Measurements from ENCODE around the gene MAST1. TPM values are rescaled to one million over a fixed set of nuclear protein-coding genes. Genes with fewer than 3 reads are reported as not detected.
"Not testable (repeated sequence)": the region's sequence is repeated elsewhere in the genome, so short reads cannot be mapped to it uniquely, and the experiment has no call there.

The MAST1 gene
- total RNA-seq, 2 donors from 2014 or later: 0.31 TPM; not detected in 1

DNA sequence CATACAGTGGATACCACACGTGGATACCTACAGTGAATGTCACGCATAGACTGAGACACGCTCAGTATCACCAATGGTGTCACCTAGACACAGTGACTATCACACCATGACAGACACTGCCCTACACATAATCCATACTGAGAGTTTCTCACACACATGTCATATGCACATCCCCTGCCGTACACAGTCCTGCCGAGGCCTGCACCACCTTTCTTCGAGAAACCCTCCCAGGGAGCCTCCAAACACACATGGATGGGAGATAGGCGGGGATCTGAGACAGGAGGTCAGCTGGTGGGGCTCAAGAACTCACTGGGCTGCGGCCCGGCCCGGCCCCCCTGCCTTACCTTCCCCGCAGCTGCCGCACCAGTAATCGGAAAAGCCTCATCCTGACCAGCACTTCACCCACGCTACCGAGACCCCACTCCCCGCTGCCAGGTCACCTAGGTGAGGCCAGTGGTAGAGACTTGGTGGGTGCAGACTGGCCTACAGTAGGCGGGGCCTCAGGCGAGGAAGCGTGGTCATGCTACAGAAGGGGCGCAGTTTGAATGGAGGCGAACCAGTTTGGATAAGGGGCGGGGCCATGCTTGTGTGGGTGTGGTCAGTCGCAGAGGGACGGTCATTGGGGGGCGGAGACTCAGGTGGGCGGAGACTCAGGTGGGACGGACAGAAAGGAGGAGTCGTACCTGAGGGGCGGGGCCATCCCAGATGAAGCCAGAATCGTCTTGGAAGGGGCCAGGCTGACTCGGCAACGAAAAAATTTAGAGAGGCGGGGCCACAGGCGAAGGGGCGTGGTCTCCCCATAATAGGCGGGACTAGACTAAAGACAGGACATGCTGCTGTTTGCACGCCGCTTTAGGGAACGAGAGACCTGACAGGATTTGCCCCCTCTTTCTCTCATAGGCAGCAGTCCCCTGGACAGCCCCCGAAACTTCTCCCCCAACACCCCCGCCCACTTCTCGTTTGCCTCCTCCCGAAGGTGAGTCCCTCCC, 2.1 kb downstream of the MAST1 start:
- Mint-ChIP-seq H3K9me3 (no peaks in the 10 kb centered on the region), H3K36me3 (peaks cover 10% of the 10 kb centered on the region), H3K27ac (no peak overlapping the region), H3K4me3 (no peak overlapping the region), H3K27me3 (peaks cover 47 to 65% of the 10 kb centered on the region in 2 donors), H3K4me1 (ENCODE audit: low read depth in 2 of 2) (peaks cover 14 to 23% of the 10 kb centered on the region in 2 donors)
- ATAC-seq (peak; percentile 41 to 68), DNase-seq (ENCODE audit: low spot score) (no peak)

DNA sequence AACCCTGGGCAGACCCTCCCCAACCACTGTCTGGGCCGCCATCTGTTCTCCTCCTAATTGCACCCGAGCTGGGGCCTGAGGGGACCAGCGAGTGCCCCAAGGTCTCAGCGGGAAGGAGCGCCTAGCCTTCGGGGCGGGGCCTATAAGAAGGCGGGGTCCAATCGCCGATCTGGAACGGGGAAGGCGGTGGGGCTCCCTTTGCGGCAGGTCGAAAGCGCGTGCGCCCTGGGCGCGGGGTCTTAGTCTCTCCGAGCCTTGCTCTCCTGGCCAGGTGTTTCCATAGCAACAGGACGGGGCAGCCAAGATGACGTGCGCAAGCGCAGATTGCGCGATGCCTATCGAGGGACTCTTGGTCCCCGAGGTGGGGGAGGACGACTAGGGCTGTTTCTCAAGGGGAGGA, 2.8 kb downstream of the MAST1 start:
- H3K36me3 Mint-ChIP-seq: peaks cover 10% of the 10 kb centered on the region

DNA sequence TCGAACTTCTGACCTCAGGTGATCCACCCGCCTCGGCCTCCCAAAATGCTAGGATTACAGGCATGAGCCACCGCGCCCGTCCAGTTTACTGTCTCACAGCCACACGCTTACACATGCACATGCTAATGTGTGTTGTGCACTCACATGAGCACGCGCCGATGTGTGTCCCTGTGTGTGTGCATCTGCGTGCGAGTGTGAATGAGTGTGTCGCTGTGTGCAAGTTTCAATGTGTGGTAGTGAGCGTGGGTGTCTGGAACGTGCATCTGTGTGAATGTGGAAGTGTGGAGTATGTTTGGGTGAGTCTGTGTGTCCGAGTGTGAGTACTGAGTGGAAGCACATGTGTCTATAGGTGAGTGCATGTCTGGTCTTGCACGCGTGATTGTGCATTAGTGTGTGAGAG, 4.2 kb downstream of the MAST1 start:
- Mint-ChIP-seq H3K4me3 (no peak overlapping the region), H3K27me3 (peaks cover 39 to 62% of the 10 kb centered on the region in 2 donors), H3K27ac (no peak overlapping the region), H3K36me3 (peaks cover 10% of the 10 kb centered on the region), H3K9me3 (no peaks in the 10 kb centered on the region), H3K4me1 (ENCODE audit: low read depth in 2 of 2) (peaks cover 17 to 23% of the 10 kb centered on the region in 2 donors)
- ATAC-seq (no peak), DNase-seq (ENCODE audit: low spot score) (no peak)

More for the DNA sequence above, 2.8 kb downstream of the MAST1 start:
- peak overlapping the region; percentile 50 for H3K4me3 Mint-ChIP-seq
- no peak overlapping the region for H3K27ac Mint-ChIP-seq
- no peaks in the 10 kb centered on the region for H3K9me3 Mint-ChIP-seq
- no peak for DNase-seq (ENCODE audit: low spot score)
- peaks cover 14 to 23% of the 10 kb centered on the region in 2 donors for H3K4me1 Mint-ChIP-seq (ENCODE audit: low read depth in 2 of 2)
- H3K27me3 Mint-ChIP-seq: peaks cover 47 to 68% of the 10 kb centered on the region in 2 donors
- peak; percentile 7 to 29 for ATAC-seq

DNA sequence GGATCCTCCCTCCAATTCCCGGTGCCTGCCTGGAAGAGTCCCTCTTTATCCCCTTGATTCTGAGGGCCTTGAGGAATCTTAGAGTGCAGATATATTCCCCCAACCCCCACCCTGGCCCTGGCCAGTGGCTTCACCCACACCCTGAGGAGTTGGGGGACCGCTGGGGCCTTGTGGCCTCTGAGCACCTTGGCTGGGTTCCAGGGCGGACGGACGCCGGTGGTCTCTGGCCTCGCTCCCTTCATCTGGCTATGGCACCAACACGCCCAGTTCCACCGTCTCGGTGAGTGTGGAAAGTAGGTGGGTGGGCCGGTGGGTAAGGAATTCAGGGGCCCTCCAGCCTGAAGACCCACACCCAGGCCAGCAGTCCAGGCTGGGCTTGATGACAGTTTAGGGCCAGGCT, 5.0 kb downstream of the MAST1 start:
- DNase-seq (ENCODE audit: low spot score) (no peak), ATAC-seq (no peak)
- Mint-ChIP-seq H3K36me3 (peaks cover 10% of the 10 kb centered on the region), H3K27me3 (peaks cover 37 to 57% of the 10 kb centered on the region in 2 donors), H3K27ac (no peak overlapping the region), H3K4me3 (no peak overlapping the region), H3K4me1 (ENCODE audit: low read depth in 2 of 2) (peaks cover 21 to 23% of the 10 kb centered on the region in 2 donors), H3K9me3 (no peaks in the 10 kb centered on the region)

DNA sequence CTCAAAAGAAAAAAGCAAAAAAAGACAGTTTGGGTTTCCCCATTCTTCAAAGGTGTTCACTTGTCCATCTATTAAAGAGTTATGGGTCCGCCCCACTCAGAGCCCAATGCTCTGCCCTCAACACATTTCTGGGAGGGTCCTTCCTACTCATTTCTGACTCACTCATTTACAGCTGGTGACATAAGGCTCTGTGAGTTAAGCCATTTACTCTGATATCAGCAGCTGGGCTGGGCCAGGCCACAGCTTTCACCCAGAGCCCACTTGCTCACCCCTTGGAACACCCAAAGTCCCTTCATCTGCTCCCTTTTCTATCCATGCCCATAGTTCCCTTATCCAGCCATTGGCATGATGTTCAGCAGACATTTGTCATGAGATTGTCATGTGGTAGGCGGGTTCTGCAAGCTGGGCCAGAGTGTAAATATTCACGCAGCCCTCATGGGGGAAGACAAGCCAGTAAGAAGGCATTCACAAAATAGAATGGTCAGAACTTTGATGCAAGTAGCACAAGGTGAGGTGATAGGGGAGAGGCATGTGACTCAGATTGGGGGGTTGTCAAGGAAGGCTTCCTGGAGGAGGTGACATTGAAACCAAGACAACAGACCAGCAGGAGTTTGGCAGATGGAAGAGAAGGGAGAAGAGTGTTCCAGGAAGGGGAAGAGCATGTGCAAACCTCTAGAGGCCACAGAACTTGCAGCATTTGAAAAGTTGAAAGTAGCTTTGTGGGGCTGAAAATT, 5.9 kb downstream of the MAST1 start:
- Mint-ChIP-seq H3K4me1 (ENCODE audit: low read depth in 2 of 2) (peaks cover 19 to 21% of the 10 kb centered on the region in 2 donors), H3K27me3 (peaks cover 37 to 53% of the 10 kb centered on the region in 2 donors), H3K9me3 (no peaks in the 10 kb centered on the region), H3K27ac (no peak overlapping the region), H3K36me3 (peaks cover 9% of the 10 kb centered on the region), H3K4me3 (no peak overlapping the region)
- ATAC-seq (no peak), DNase-seq (ENCODE audit: low spot score) (no peak)

DNA sequence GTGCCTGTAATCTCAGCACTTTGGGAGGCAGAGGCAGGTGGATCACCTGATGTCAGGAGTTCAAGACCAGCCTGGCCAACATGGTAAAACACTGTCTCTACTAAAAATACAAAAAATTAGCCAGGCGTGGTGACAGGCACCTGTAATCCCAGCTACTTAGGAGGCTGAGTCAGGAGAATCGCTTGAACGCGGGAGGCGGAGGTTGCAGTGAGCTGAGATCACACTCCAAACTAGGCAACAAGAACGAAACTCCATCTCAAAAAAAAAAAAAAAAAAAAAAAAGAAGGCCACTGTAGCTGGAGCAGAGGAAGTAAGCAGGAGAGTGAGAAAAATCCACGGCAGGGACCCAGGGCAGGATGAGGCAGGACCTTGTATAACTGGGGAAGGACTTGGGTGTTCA, 8.3 kb downstream of the MAST1 start:
- not testable (repeated sequence) for DNase-seq (ENCODE audit: low spot score); H3K4me3 Mint-ChIP-seq; ATAC-seq; H3K36me3 Mint-ChIP-seq; H3K27ac Mint-ChIP-seq; H3K4me1 Mint-ChIP-seq (ENCODE audit: low read depth in 2 of 2); H3K9me3 Mint-ChIP-seq
- H3K27me3 Mint-ChIP-seq: peaks cover 20 to 30% of the 10 kb centered on the region in 2 donors

DNA sequence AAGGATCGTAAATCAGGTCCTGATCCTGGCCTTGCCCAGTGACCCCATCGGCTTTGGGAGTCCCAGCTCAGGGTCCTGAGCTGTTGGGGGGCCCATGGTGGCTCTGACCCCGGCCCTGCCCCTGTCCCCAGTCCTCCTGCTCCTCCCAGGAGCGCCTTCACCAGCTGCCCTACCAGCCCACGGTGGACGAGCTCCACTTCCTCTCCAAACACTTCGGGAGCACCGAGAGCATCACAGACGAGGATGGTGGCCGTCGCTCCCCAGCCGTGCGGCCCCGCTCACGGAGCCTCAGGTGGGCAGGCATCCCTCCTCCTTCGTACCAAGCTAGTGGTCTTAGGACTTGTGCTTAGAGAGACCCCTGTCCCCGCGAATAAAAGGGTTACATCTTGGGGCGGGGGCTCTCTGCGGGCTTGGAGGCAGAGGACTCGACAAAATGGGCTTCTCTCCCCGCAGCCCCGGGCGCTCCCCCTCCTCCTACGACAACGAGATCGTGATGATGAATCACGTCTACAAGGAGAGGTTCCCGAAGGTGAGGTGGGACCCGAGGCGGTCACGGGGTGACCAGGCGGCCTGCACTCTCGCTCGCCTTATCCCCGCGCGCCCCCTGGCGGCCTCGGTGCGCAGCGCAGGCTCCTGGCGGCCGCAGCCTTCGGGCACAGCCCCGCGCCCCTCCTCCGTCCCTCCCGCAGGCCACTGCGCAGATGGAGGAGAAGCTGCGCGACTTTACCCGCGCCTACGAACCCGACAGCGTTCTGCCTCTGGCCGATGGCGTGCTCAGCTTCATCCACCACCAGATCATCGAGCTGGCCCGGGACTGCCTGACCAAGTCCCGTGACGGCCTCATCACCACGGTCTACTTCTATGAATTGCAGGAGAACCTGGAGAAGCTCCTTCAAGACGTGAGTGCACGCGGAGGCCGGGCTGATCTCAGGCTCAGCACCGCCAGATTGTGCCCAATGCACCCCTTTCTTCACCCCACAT, 9.1 kb downstream of the MAST1 start:
- H3K27me3 Mint-ChIP-seq: peaks cover 15 to 22% of the 10 kb centered on the region in 2 donors

DNA sequence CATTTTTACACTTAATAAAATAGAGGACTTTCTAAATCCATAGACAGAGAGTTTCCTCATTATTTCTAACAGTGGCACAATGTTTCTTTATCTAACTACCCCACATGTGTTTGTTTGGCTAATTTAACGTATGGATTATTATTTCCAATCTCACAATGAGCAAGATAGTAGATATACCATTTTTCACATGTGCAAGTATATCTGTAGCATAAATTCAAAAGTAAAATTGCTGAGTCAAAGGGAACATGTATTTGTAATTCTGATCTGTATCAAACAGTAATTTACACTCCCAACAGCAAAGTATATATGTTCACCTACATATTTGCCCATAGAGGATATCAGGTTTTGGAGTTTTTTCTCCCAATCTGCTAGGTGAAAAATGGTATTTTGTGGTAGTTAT, 18.3 kb downstream of the MAST1 start:
- DNase-seq (ENCODE audit: low spot score): no peak
- Mint-ChIP-seq H3K36me3 (no peaks in the 10 kb centered on the region), H3K9me3 (no peaks in the 10 kb centered on the region), H3K27me3 (no peaks in the 10 kb centered on the region), H3K4me1 (ENCODE audit: low read depth in 2 of 2) (no peaks in the 10 kb centered on the region), H3K27ac (no peak overlapping the region), H3K4me3 (no peak overlapping the region)
- no peak for ATAC-seq

More for the DNA sequence above, 9.1 kb downstream of the MAST1 start:
- H3K27ac Mint-ChIP-seq: no peak overlapping the region
- H3K9me3 Mint-ChIP-seq: no peaks in the 10 kb centered on the region
- peak; percentile 95 to 96 for ATAC-seq
- no peak overlapping the region for H3K4me3 Mint-ChIP-seq
- H3K4me1 Mint-ChIP-seq (ENCODE audit: low read depth in 2 of 2): peaks cover 0 to 9% of the 10 kb centered on the region in 2 donors
- peak; percentile 84 for DNase-seq (ENCODE audit: low spot score)
- no peaks in the 10 kb centered on the region for H3K36me3 Mint-ChIP-seq

DNA sequence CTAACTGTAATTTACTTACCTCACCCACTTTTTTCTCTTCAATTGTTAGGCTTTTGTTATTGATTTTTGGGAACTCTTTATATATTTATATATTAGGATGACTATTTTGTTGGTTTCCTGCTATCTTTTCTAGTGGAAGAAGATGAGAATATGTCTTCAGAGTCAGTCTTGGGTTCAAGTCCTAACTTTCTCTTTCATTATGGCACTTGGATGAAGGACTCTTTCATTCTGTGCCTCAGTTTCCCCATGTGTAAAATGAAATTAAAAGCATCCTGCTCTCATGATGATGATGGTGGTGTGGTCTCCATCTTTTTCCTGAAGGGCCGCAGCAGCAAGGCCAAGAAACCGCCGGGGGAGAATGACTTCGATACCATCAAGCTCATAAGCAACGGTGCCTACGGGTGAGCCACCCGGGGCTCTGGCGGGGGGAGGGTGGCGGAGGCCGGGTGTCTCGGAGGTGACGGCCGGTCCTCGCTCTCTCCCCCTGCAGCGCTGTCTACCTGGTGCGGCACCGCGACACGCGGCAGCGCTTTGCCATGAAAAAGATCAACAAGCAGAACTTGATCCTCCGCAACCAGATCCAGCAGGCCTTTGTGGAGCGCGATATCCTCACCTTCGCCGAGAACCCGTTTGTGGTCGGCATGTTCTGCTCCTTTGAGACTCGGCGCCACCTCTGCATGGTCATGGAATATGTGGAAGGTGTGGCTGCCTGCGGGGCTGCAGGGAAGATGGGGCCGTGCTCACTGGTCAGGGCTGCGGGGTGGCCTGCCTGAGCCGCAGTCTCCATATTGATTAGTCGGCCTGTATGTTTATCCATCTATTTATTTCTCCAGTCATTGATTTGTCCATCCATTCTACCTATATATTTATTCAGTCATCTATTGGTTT, 20.0 kb downstream of the MAST1 start:
- no peaks in the 10 kb centered on the region for H3K27me3 Mint-ChIP-seq
- ATAC-seq (no peak), DNase-seq (ENCODE audit: low spot score) (no peak)
- no peak overlapping the region for H3K27ac Mint-ChIP-seq
- H3K4me3 Mint-ChIP-seq: no peak overlapping the region
- H3K4me1 Mint-ChIP-seq (ENCODE audit: low read depth in 2 of 2): no peaks in the 10 kb centered on the region
- no peaks in the 10 kb centered on the region for H3K36me3 Mint-ChIP-seq
- no peaks in the 10 kb centered on the region for H3K9me3 Mint-ChIP-seq

DNA sequence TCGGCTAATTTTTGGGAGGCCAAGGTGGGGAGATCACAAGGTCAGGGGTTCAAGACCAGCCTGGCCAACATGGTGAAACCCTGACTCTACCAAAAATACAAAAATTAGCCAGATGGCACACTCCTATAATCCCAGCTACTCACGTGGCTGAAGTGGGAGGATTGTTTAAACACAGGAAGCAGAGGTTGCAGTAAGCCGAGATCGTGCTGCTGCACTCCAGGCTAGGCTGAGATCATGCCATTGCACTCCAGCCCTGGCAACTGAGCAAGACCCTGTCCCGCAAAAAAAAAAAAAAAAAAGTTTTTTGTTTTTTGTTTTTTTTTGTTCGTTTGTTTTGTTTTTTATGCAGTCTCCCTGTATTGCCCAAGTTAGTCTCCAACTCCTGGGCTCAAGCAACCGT, 21.2 kb downstream of the MAST1 start:
- Mint-ChIP-seq H3K36me3 (no peaks in the 10 kb centered on the region), H3K9me3 (no peaks in the 10 kb centered on the region), H3K4me1 (ENCODE audit: low read depth in 2 of 2) (no peaks in the 10 kb centered on the region), H3K27ac (no peak overlapping the region), H3K27me3 (no peaks in the 10 kb centered on the region), H3K4me3 (no peak overlapping the region)
- ATAC-seq: no peak
- no peak for DNase-seq (ENCODE audit: low spot score)

DNA sequence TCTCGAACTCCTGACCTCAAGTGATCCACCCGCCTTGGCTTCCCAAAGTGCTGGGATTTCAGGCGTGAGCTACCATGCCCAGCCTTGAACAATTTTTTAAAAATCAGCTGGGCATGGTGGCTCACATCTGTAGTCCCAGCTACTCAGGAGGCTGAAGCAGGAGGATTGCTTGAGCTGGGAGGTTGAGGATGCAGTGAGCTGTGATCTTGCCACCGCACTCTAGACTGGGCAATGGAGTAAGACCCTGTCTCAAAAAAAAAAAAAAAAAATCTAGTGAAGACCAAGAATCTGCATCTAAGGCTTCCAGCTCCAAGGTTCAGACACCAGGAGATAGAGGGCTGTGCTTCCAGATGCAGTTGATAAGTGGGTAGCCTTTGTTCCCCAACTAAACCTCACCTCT, 25.8 kb downstream of the MAST1 start:
- H3K4me1 Mint-ChIP-seq (ENCODE audit: low read depth in 2 of 2): peaks cover 8% of the 10 kb centered on the region in 2 donors
- no peak for ATAC-seq
- no peak overlapping the region for H3K4me3 Mint-ChIP-seq
- H3K9me3 Mint-ChIP-seq: no peaks in the 10 kb centered on the region
- peak; percentile 46 for DNase-seq (ENCODE audit: low spot score)
- H3K27me3 Mint-ChIP-seq: peaks cover 0 to 2% of the 10 kb centered on the region in 2 donors
- H3K27ac Mint-ChIP-seq: no peak overlapping the region
- no peaks in the 10 kb centered on the region for H3K36me3 Mint-ChIP-seq

All from natural killer cell treated with Interleukin-12 subunit alpha and Interleukin-12 subunit beta and Interleukin-15 and Interleukin-18, amount 100 ng/mL, for 72 hours (primary cell).